Brain microvascular endothelial cell (primary cell): ENCODE results near the gene FASLG.

Experiments
- DNase-seq: peaks from one replicate; pipeline ENCODE4 v3.0.0-alpha.2; 2020
- H3K27ac ChIP-seq: fragments of 250-450 bp; sonication (Bioruptor Pico); 2 replicates; pipeline ENCODE4 v1.5.1; 2020; ENCODE audit warnings: mild to moderate bottlenecking, moderate library complexity
- H3K27me3 ChIP-seq: fragments of 250-450 bp; sonication (Bioruptor Pico); replicated peaks from 2 replicates; pipeline ENCODE4 v1.5.1; 2020; ENCODE audit warnings: mild to moderate bottlenecking
- H3K36me3 ChIP-seq: fragments of 250-450 bp; sonication (Bioruptor Pico); replicated peaks from 2 replicates; pipeline ENCODE4 v1.5.1; 2020; ENCODE audit warnings: mild to moderate bottlenecking
- H3K4me3 ChIP-seq: 2 replicates; pipeline ENCODE4 v1.5.1; 2011; ENCODE audit warnings: low read depth, mild to moderate bottlenecking, control low read depth, low read length, moderate library complexity
- in situ Hi-C: cut with HindIII; loops from 2 replicates; pipeline ENCODE4 v1.10.0; 2017; ENCODE audit warnings: low sequenced_read_pairs, low pct_ligation_motif_present
- TF ChIP-seq, protein P1 (sequence below): IDR thresholded peaks from 2 replicates; pipeline ENCODE4 v1.5.1; 2011; ENCODE audit warnings: low read depth, mild to moderate bottlenecking, moderate library complexity, low read length, control low read depth, inconsistent platforms; ENCODE audit errors: missing control alignments

Gene FASLG

GRCh38 chr1:172669011-172669410 is 10.1 kb downstream of the FASLG start:
- no peak overlapping the region for H3K4me3 ChIP-seq
- no peaks in the 10 kb centered on the region for H3K27me3 ChIP-seq
- H3K27ac ChIP-seq = no peak overlapping the region
- no peak for DNase-seq
- TF ChIP-seq, protein P1, sequence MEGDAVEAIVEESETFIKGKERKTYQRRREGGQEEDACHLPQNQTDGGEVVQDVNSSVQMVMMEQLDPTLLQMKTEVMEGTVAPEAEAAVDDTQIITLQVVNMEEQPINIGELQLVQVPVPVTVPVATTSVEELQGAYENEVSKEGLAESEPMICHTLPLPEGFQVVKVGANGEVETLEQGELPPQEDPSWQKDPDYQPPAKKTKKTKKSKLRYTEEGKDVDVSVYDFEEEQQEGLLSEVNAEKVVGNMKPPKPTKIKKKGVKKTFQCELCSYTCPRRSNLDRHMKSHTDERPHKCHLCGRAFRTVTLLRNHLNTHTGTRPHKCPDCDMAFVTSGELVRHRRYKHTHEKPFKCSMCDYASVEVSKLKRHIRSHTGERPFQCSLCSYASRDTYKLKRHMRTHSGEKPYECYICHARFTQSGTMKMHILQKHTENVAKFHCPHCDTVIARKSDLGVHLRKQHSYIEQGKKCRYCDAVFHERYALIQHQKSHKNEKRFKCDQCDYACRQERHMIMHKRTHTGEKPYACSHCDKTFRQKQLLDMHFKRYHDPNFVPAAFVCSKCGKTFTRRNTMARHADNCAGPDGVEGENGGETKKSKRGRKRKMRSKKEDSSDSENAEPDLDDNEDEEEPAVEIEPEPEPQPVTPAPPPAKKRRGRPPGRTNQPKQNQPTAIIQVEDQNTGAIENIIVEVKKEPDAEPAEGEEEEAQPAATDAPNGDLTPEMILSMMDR = no peak
- no peaks in the 10 kb centered on the region for H3K36me3 ChIP-seq
- in situ Hi-C loops = no loop called here

DNA sequence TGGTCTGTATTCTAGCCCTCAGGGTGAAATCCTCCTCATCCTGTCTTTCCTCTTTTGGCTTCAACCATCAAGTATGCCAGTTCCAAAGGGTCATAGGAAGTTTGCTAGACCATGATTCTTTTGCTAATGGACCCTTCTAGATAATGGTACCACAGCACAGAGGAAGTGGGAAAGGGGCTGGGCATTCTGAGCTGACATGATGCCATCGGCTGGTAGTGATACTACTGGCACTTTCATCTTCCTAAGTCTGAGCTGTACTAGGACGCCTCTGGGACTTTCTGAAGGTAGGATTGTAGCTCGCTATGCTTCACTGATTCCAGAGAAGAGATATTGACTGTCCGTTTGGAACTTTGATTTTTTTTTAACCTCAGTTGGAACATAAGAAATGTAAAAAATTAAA is 11.4 kb downstream of the FASLG start:
- no peak for DNase-seq
- Histone ChIP-seq H3K36me3 (no peaks in the 10 kb centered on the region), H3K27ac (no peak overlapping the region), H3K4me3 (no peak overlapping the region), H3K27me3 (no peaks in the 10 kb centered on the region)
- TF ChIP-seq, protein P1 = no peak
- in situ Hi-C loops = no loop called here

DNA sequence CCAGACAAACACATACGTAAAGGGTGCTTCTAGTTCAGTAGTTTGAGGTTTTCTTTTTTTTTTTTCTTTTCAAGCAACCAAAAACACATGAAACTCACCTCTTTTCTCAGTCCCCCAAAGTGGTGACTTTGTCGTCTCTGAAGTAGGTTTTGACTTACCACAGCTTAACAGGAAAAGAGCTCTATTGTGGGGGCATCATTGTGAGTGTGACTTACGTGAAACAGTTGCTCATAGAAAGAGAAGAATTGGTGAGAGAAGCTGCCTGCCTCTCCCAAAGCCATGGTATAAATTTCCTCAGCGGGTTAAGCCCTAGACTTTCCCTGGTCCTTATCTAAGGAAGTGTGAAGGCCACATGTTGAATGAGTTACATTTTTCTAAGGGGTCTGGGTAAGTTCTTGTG is 11.9 kb downstream of the FASLG start:
- Histone ChIP-seq H3K4me3 (no peak overlapping the region), H3K36me3 (no peaks in the 10 kb centered on the region), H3K27ac (no peak overlapping the region), H3K27me3 (no peaks in the 10 kb centered on the region)
- no peak for DNase-seq
- in situ Hi-C loops = no loop called here
- TF ChIP-seq, protein P1 = no peak

DNA sequence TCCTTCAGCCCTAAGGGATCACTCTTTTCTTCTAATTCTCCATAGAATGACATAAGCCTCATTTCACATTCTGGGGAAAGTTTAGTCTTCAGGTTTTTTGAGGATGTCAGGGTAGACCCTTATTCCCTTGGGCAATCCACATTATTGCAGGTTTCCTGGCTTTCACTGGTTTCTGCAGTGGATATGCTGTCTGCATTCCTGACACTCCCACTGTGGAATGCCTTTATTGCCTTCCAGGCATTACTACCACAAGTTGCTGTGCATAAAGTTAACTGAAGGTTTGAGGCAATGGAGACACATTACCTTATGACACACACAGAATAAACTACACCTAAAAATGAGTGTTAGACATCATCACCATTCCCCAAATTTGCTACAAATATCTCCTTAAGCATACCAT is 12.7 kb downstream of the FASLG start:
- DNase-seq = no peak
- in situ Hi-C loops = no loop called here
- TF ChIP-seq, protein P1 = no peak
- H3K27ac ChIP-seq = no peak overlapping the region
- H3K27me3 ChIP-seq = no peaks in the 10 kb centered on the region
- no peak overlapping the region for H3K4me3 ChIP-seq
- no peaks in the 10 kb centered on the region for H3K36me3 ChIP-seq

DNA sequence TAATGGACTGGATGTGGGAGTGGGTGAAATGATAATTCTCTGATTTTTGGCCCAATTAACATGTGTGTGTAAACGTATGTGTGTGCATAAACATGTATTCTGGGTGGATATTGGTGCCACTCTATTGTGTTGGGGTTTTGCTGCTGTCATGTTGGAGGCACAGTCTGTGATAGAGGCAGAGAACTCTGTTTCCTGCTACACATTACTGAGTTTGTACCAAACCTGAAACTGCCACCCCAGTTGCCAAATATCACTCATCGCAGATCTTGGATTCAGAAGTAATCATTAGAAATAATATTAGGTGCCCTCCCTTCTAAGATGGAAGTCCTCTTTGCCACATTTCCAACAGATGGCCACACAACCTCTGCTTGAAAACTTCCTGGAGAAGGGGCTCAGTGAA is 13.8 kb downstream of the FASLG start:
- no peak for DNase-seq
- TF ChIP-seq, protein P1 = no peak
- Histone ChIP-seq H3K4me3 (no peak overlapping the region), H3K27ac (no peak overlapping the region), H3K36me3 (no peaks in the 10 kb centered on the region), H3K27me3 (no peaks in the 10 kb centered on the region)
- in situ Hi-C loops = no loop called here

GRCh38 chr1:172673761-172674160 is 14.9 kb downstream of the FASLG start:
- TF ChIP-seq, protein P1 = no peak
- Histone ChIP-seq H3K4me3 (no peak overlapping the region), H3K27ac (no peak overlapping the region), H3K36me3 (no peaks in the 10 kb centered on the region), H3K27me3 (no peaks in the 10 kb centered on the region)
- in situ Hi-C loops = no loop called here
- DNase-seq = no peak
